Uterus (tissue), 4 donors: ENCODE results near the gene PGF. TPM values are rescaled to one million over a fixed set of nuclear protein-coding genes. Genes with fewer than 3 reads are reported as not detected.

Source experiments
- DNase-seq, 2 donors: peaks; one replicate each; pipeline ENCODE4 v3.0.0-alpha.2; 2019 to 2020
- H3K27ac ChIP-seq, 2 donors: fragments of 200-600 bp; sonication (generic); 1 replicate in 1 of 2; 2 replicates in 1 of 2; pipeline ENCODE4 v1.5.1; 2016 to 2018
- H3K27me3 ChIP-seq, 2 donors: fragments of 200-600 bp; sonication (generic); one replicate each; pipeline ENCODE4 v1.5.1; 2018 to 2019; ENCODE audit warnings: control low read depth in 1 of 2
- H3K36me3 ChIP-seq, 2 donors: fragments of 200-600 bp; sonication (generic); one replicate each; pipeline ENCODE4 v1.5.1; 2019; ENCODE audit warnings: control low read depth in 1 of 2
- H3K4me1 ChIP-seq, 2 donors: fragments of 200-600 bp; sonication (generic); one replicate each; pipeline ENCODE4 v1.5.1; 2018 to 2019; ENCODE audit warnings: control low read depth in 1 of 2
- H3K4me3 ChIP-seq, 2 donors: fragments of 200-600 bp; sonication (generic); 1 replicate in 1 of 2; 2 replicates in 1 of 2; pipeline ENCODE4 v1.5.1; 2018 to 2019; ENCODE audit warnings: mild to moderate bottlenecking in 1 of 2
- H3K9me3 ChIP-seq, 2 donors: fragments of 200-600 bp; sonication (generic); one replicate each; pipeline ENCODE4 v1.5.1; 2019; ENCODE audit warnings: control low read depth in 1 of 2
- POLR2A ChIP-seq, 2 donors: fragments of 450-650 bp; IDR thresholded peaks; one replicate each; pipeline ENCODE4 v1.6.1; 2016; ENCODE audit warnings: antibody characterized with exemption in 2 of 2, mild to moderate bottlenecking in 1 of 2, moderate library complexity in 1 of 2
- intact Hi-C: fragments of 100-400 bp; cut with DNase I; formaldehyde crosslinking; loops from one replicate; pipeline ENCODE4 v1.15.1; 2023; ENCODE audit warnings: low total_unique reads
- total RNA-seq, 4 donors: library from RNA; depleted of rRNA in 3 of 4; stranded (reverse); fragments of >200 nt in 3 of 4; gene quantifications; one replicate each; pipeline versions ENCODE4 v1.1.0 to v1.2.4, GENCODE V29; 2014 to 2023
- TF ChIP-seq, protein P1 (sequence below), 4 experiments: fragments of 200-600 bp in 2 of 4; fragments of 450-650 bp in 2 of 4; sonication (generic) in 2 of 4; IDR thresholded peaks; one replicate each; pipeline ENCODE4 v1.5.1; 2016 to 2019; ENCODE audit warnings: antibody characterized with exemption in 4 of 4, mild to moderate bottlenecking in 2 of 4, moderate library complexity in 1 of 4
- donor health status: DM: yes; HTN: yes; CAD: no.

PGF gene
- total RNA-seq, 4 donors from 2014 or later = 2.7 to 32.4 (median 15.4) TPM

DNA sequence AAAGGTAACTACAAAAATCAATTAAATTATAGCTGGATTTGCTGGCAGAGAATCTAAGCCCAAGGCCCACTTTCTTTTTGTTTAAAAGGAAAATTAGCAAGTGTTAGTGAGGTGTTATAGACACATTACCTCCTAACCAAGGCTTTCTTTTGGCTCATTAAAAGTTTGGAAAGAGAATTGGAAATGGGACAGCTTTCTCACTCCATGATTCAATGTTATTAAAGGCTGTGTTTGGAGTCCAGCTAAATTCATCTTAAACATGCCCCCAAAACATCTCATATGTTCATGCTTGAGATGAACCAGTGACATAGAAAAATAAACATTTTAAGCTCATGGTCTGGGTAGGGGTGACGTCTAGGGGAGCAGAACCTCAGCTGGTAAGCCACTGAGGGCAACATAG lies 13.4 kb upstream of the PGF start:
- no peak for TF ChIP-seq POLR2A (IDR thresholded peaks at IDR 0.05)
- TF ChIP-seq, protein P1, sequence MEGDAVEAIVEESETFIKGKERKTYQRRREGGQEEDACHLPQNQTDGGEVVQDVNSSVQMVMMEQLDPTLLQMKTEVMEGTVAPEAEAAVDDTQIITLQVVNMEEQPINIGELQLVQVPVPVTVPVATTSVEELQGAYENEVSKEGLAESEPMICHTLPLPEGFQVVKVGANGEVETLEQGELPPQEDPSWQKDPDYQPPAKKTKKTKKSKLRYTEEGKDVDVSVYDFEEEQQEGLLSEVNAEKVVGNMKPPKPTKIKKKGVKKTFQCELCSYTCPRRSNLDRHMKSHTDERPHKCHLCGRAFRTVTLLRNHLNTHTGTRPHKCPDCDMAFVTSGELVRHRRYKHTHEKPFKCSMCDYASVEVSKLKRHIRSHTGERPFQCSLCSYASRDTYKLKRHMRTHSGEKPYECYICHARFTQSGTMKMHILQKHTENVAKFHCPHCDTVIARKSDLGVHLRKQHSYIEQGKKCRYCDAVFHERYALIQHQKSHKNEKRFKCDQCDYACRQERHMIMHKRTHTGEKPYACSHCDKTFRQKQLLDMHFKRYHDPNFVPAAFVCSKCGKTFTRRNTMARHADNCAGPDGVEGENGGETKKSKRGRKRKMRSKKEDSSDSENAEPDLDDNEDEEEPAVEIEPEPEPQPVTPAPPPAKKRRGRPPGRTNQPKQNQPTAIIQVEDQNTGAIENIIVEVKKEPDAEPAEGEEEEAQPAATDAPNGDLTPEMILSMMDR (IDR thresholded peaks at IDR 0.05) = no peak
- Histone ChIP-seq H3K27me3 (no peaks in the 10 kb centered on the region), H3K4me1 (no peaks in the 10 kb centered on the region), H3K27ac (no peak overlapping the region), H3K36me3 (no peaks in the 10 kb centered on the region), H3K4me3 (no peak overlapping the region), H3K9me3 (no peaks in the 10 kb centered on the region)
- intact Hi-C loops = no loop called here
- DNase-seq = no peak

DNA sequence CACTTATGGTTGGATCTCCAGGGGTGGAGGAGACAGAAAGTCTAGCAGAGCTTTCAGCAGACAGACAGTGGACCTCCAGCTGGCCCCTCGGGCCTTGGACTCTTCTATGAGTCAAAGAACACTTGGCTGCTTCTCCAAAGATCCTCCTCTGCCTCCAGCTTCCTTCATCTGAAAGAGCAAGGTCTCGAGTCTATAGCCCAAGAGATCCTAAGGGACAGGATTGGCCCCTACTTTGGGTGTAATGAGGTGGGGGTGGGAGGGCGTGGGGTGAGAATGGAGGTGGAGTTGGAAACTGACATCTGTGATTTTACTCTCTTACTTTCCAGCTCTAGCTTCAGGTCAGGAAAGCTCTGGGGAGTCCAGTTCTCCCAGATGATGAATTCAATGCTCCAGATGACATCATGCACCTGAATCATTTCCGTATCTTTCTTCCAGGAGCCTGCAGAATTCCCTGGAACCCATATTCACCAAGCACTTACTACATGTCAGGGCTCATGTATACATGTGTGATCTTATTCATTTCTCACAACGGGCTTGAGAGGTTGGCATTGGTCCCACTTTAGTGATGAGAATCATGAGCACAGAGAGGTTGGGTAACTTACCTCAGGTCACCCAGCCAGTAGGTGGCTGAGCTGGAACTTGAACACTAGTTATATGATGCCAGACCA lies 10.2 kb upstream of the PGF start:
- no peak overlapping the region for H3K4me3 ChIP-seq
- TF ChIP-seq POLR2A (IDR thresholded peaks at IDR 0.05) = no peak
- TF ChIP-seq, protein P1 (IDR thresholded peaks at IDR 0.05) = no peak
- no peaks in the 10 kb centered on the region for H3K36me3 ChIP-seq
- H3K27me3 ChIP-seq = no peaks in the 10 kb centered on the region
- intact Hi-C loops = no loop called here
- no peak for DNase-seq
- no peak overlapping the region for H3K27ac ChIP-seq
- H3K9me3 ChIP-seq = no peaks in the 10 kb centered on the region
- no peaks in the 10 kb centered on the region for H3K4me1 ChIP-seq

DNA sequence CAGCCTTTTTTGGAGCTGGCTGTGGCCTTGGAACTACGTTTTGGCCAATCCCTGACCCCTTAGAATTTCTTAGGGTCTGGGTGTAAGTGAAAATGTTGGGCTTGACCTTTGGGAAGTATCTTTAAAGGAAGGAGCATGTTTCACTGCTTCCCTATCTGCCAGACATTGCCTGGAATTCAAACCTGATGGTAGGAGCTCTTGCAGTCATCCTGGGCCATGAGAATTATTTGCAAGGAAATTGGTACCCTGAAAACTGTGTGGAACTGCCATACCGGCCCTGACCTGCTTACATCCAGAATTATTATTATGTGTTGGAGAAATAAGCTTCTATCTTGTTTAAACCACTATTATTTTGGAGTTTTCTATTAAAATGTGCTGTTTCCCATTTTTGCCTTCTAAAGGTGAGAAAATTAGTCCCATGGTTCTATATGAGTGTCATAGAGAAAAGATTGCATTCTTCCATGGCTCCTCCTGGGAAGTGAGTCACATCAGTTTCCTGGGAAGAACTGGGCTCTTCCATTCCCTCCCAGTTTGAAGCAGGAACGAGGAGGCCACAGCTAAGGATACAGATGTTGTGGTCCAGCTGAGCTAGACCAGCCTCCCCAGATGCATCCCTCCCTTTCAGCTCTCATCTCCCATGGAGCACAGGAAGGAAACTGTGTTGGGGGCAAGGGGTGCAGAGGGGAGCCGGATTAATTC lies 9.5 kb upstream of the PGF start:
- intact Hi-C loops = no loop called here
- Histone ChIP-seq H3K27me3 (no peaks in the 10 kb centered on the region), H3K4me1 (no peaks in the 10 kb centered on the region), H3K4me3 (no peak overlapping the region), H3K9me3 (no peaks in the 10 kb centered on the region), H3K36me3 (no peaks in the 10 kb centered on the region), H3K27ac (no peak overlapping the region)
- TF ChIP-seq, protein P1 (IDR thresholded peaks at IDR 0.05) = no peak
- TF ChIP-seq POLR2A (IDR thresholded peaks at IDR 0.05) = no peak
- no peak for DNase-seq

DNA sequence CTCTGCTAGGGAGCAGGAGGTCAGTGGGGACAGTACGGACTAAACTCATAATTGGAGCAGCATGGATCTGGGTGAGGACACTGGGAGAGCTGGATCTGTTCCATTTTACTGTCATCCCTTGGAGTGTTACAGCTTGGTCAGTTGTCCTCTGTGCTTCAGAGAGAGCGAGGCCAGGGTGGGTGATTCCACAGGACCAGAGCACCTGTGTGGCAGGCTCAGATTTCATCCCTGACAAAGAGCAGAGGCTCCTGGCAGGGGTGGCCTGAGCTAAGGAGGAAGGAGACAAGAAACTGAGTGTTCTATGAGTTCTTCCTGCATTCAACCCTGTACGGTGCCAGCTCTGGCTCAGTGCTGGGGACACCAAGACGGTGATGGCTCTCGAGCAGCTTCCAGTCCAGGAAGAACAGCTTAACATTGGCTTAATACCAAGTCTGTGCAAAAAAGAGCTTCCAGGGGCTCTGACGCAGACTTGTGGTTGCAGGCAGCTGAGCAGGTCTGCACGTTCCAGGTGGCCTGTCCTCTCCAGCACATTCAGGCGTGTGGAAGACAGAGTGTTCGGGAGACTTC lies 8.4 kb upstream of the PGF start:
- Histone ChIP-seq H3K4me1 (no peaks in the 10 kb centered on the region), H3K9me3 (no peaks in the 10 kb centered on the region), H3K27ac (no peak overlapping the region), H3K4me3 (no peak overlapping the region), H3K27me3 (no peaks in the 10 kb centered on the region), H3K36me3 (no peaks in the 10 kb centered on the region)
- TF ChIP-seq, protein P1 (IDR thresholded peaks at IDR 0.05) = no peak
- TF ChIP-seq POLR2A (IDR thresholded peaks at IDR 0.05) = no peak
- intact Hi-C loops = no loop called here
- DNase-seq = no peak

DNA sequence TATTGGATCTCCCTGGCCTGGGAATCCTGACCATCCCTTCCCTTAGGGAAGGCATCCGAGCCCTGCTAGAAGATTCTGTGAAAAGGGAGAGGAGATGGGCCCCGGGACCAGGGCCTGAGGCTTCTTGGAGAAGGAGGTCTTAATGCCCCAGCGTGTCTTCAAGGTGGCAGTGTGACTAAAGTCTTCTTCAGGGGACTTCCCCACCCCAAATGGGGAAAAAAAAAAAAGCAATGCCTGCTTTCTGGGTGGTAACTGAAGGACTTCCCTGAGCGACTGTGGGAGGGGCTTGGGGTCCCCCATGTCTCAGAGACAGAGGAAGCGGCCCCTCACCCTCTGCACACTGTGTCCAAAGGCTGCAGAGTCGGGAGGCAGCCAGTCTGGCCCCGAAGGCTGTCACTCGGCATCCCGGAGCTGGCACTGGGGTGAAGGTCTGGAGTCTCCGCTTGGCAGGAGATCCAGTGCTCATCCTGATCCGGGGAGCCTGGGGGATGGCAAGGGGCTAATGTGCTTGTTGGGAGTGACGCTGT lies 7.8 kb upstream of the PGF start:
- no peak for DNase-seq
- H3K4me3 ChIP-seq = no peak overlapping the region
- H3K27me3 ChIP-seq = no peaks in the 10 kb centered on the region
- H3K27ac ChIP-seq = no peak overlapping the region
- H3K4me1 ChIP-seq = no peaks in the 10 kb centered on the region
- no peaks in the 10 kb centered on the region for H3K9me3 ChIP-seq
- intact Hi-C loops = no loop called here
- TF ChIP-seq, protein P1 (IDR thresholded peaks at IDR 0.05) = no peak
- TF ChIP-seq POLR2A (IDR thresholded peaks at IDR 0.05) = no peak
- no peaks in the 10 kb centered on the region for H3K36me3 ChIP-seq
